ENCODE measurements around the gene FRMD4B.

- TF ChIP-seq CTCF (conservative IDR thresholded peaks at IDR 0.05 in 1 of 2, IDR thresholded peaks at IDR 0.05 in 1 of 2; ENCODE audit: extremely low read depth in 1 of 2, insufficient read depth in 1 of 2, low read depth in 1 of 2, low read length in 2 of 2) = no peak
- TF ChIP-seq EZH2 (IDR thresholded peaks at IDR 0.05; ENCODE audit: borderline replicate concordance, low read length) = no peak
Measured at GRCh38 chr3:69297501-69297900, 88.4 kb downstream of the FRMD4B start.
